SU-DHL-6 (cell line): ENCODE measurements around the gene COG5.

Experiments
- CTCF ChIP-seq: fragments of 200-600 bp; sonication (generic); IDR thresholded peaks from one replicate; pipeline ENCODE4 v1.5.1; 2017; ENCODE audit warnings: antibody characterized with exemption, mild to moderate bottlenecking, low read length, moderate library complexity; ENCODE audit not compliant: insufficient read depth, poor library complexity, severe bottlenecking
- EZH2phosphoT487 ChIP-seq: fragments of 200-600 bp; sonication (generic), shearing (Covaris generic); conservative IDR thresholded peaks from 2 replicates; pipeline ENCODE4 v1.6.1; 2018; ENCODE audit warnings: mild to moderate bottlenecking, antibody characterized with exemption, low read length, moderate library complexity, mixed read lengths

DNA sequence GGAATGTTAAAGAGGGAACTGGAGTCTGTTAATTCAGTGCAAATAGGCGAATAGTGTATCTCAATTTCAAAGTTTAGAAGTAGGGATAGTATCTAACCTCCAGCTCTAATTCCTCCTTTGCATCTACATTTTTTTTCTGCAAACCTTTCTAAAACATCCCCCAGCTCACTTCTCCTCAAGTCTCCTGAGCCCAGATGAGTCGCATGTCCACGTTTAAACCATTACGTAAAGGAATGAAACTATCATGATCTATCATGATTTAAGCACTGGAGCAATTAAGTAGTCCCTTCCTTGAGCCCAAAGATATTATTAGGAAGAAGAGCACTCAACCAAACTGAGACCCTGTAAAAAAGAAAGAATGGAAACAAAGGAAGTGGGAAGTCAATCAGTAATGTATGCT, 64.0 kb downstream of the COG5 start:
- no peak for TF ChIP-seq CTCF
- TF ChIP-seq EZH2phosphoT487 = no peak
